Adipose tissue (tissue), 3 donors: ENCODE results near the gene KRT39. TPM values are rescaled to one million over a fixed set of nuclear protein-coding genes. Genes with fewer than 3 reads are reported as not detected.

Source experiments
- H3K27ac ChIP-seq: one replicate; pipeline ENCODE4 v1.5.1; 2013; ENCODE audit warnings: low read depth, low read length
- WGBS, 3 donors: extraction: QIAGEN DNeasy Blood & Tissue Kit; methylation state at CpG; one replicate each; pipeline ENCODE4 v1.1.7; 2013; 5-methylcytosine and 5-hydroxymethylcytosine counted together
- polyA plus RNA-seq, 3 donors: library from polyadenylated mRNA; stranded (reverse); fragments of 200-250 nt; gene quantifications; one replicate each; pipeline ENCODE4 v1.2.3, GENCODE V29; 2013
- donor health status: healthy with polysubstance abuse.
- donor health status: Bipolar disorder and iron deficiency.
- donor health status: healthy.

Gene KRT39
- polyA plus RNA-seq, 3 donors: 0.06 TPM; not detected in 2

GRCh38 chr17:40986920-40987319 is 20.2 kb upstream of the KRT39 start:
- H3K27ac ChIP-seq: no peak overlapping the region
- WGBS, 3 donors: 45 to 62% (median 62%) methylated on average over 8 of the region's 8 CpGs

GRCh38 chr17:40984226-40984625 is 17.5 kb upstream of the KRT39 start, which contains the start of gene KRT40:
KRT40 (minus strand) TSS chr17:40984326; CDS start chr17:40984273, 53 bp downstream.
- H3K27ac ChIP-seq: no peak within 1 kb of the TSS
- 35 to 67% (median 45%) methylated on average over 3 of the region's 3 CpGs for WGBS, 3 donors

GRCh38 chr17:40981115-40981514 is 14.4 kb upstream of the KRT39 start:
- H3K27ac ChIP-seq: no peak overlapping the region
- WGBS, 3 donors: 39 to 63% (median 61%) methylated on average over 5 of the region's 5 CpGs

DNA sequence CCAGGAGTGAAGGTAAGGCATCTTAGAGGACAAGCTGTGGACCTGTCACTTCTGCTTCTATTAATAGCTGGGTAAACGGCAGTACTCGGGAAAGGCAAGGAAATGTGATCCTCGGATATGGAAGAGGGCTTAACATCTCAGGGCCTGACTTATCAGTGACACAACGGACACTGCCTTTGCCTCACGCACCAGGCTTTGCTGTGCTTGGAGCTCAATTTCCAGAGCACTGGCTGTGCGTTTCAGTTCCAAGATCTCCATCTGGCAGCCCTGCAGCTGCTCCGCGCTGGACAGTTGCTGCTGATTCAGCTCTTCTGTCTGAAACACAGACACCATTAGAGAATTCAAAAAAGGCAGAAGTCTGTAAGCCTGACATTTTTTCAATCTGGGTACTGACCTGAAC is 13.8 kb upstream of the KRT39 start:
- WGBS, 3 donors: 22 to 49% (median 40%) methylated on average over 8 of the region's 8 CpGs

GRCh38 chr17:40980117-40980516 is 13.4 kb upstream of the KRT39 start:
- 87 to 91% (median 91%) methylated on average over 3 of the region's 3 CpGs for WGBS, 3 donors

More for the DNA sequence above, 13.8 kb upstream of the KRT39 start:
- H3K27ac ChIP-seq: no peak overlapping the region

DNA sequence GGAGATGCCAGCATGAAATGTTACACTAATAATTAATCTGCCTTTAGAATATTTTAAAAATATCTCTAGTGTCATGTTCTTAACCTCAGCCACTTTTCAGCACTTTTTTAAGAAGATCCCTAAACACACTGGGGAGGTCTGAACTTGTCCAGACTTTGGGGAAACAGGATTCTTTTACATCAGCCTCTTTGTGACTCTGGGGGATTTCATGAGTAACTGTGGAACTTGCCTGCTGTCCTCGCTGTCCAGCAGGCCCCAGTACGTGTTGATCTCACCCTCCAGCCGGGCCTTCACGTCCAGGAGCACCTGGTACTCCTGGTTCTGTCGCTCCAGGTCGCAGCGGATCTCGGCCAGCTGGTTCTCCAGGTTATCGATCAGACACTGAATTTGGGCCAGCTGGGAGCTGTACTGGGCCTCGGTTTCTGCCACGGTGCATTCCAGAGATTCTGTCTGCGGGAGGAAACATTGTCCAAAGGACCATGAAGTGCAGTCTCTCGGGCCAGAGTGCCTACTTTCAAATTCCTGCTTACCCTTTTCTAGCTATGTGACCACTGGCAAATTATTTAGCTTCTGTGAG is 11.9 kb upstream of the KRT39 start:
- H3K27ac ChIP-seq: no peak overlapping the region
- WGBS, 3 donors: 61 to 80% (median 72%) methylated on average over 13 of the region's 13 CpGs

More at GRCh38 chr17:40980117-40980516, 13.4 kb upstream of the KRT39 start:
- no peak overlapping the region for H3K27ac ChIP-seq

DNA sequence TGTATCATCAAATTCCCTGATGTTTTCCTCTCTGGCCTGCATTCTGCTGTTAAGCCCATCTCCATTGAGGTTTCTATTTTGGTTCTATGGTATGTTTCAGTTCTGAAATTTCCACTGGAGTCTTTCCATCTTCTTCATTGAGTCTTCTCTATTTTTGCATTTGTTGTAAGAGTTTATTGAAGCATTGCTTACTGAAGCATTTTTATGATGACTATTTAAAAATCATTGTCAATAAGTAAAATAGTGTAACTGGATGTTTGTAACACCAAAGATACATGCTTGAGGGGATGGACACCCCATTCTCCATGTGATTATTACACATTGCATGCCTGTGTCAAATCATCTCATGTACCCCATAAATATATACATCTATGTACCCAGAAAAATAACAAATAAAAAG is 8.8 kb upstream of the KRT39 start:
- no peak overlapping the region for H3K27ac ChIP-seq

DNA sequence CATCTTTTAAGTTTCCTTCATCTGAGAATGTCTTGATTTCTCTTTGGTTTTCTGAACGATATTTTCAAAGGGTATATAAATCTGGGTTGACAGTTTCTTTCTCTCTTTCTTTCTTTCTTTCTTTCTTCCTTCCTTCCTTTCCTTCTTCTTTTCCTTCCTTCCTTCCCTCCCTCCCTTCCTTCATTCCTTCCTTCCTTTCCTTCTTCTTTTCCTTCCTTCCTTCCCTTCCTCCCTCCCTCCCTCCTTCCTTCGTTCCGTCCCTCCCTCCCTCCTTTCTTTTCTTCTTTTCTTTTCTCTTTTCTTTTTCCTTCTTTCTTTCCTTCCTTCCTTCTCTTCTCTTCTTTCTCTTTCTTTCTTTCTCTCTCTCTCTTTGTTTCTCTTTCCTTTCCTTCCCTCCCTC is 7.6 kb upstream of the KRT39 start:
- WGBS, 3 donors: 68 to 92% (median 91%) methylated on average over 3 of the region's 3 CpGs
- no peak overlapping the region for H3K27ac ChIP-seq

- H3K27ac ChIP-seq: no peak overlapping the region
- WGBS, 3 donors: 77 to 92% (median 84%) methylated on average over 1 of the region's 1 CpG
These were observed 834 bp upstream of the KRT39 start for GRCh38 chr17:40967582-40967981.

DNA sequence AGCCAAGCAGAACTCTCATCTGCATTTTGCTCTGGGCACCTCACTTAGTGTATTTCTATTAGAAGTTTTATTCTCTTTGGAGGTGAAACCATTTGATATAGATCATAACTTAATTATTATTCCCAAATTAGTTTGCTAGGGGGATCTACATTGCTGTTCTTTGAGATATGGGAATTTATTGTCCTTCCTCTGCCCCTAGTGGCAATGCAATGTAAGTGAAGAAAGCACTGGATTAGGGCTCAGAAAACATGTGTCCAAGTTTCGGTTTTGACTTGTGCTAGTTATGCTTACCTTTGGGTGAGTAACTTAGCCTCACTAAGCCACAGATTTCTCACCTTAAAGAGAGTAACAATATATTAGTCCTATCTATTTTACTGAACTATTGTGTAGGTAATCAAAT is 2.9 kb downstream of the KRT39 start:
- no peak overlapping the region for H3K27ac ChIP-seq
- 48 to 54% (median 53%) methylated on average over 1 of the region's 1 CpG for WGBS, 3 donors

DNA sequence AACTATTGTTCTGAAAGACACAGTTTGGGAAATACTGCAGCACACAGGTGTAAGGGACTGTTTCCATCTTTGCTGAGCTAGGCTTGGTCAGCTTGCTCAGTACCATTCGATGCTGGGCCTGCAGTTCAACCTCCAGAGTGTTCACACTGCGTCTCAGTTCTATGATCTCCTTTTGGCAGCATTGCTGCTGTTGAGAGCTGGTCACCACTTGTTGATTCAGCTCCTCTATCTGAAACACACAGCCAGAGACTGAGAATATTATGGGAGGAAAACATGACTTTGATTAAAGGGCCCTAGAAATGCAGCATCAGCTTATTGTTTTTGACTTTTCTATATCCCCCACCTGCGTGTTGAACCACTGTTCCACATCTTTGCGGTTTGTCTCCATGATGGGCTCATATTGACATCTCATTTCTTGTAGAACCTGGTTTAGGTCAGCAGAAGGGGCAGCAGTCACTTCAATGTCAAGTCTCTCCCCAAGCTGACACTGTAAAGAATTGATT is 4.6 kb downstream of the KRT39 start:
- WGBS, 3 donors: 82 to 96% (median 84%) methylated on average over 4 of the region's 4 CpGs
- no peak overlapping the region for H3K27ac ChIP-seq

GRCh38 chr17:40961591-40961990 is 5.2 kb downstream of the KRT39 start:
- 56 to 92% (median 81%) methylated on average over 1 of the region's 1 CpG for WGBS, 3 donors
- no peak overlapping the region for H3K27ac ChIP-seq

DNA sequence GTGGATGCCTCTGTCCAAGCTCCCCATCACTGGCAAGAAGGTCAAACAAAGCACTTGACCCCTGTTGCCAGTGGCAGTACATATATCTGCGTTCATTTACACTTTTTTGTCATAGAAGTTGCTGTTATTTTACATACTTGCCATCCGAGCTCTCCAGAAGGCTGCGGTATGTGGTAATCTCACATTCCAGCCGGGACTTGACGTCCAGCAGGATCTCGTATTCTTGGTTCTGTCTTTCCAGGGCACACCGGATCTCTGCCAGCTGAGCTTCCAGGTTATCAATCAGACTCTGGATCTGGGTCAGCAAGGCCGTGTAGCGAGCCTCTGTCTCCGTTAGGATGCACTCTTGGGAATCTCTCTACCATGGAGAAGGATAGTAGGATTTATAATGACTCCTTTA is 6.6 kb downstream of the KRT39 start:
- H3K27ac ChIP-seq: no peak overlapping the region
- 50 to 64% (median 58%) methylated on average over 10 of the region's 10 CpGs for WGBS, 3 donors

DNA sequence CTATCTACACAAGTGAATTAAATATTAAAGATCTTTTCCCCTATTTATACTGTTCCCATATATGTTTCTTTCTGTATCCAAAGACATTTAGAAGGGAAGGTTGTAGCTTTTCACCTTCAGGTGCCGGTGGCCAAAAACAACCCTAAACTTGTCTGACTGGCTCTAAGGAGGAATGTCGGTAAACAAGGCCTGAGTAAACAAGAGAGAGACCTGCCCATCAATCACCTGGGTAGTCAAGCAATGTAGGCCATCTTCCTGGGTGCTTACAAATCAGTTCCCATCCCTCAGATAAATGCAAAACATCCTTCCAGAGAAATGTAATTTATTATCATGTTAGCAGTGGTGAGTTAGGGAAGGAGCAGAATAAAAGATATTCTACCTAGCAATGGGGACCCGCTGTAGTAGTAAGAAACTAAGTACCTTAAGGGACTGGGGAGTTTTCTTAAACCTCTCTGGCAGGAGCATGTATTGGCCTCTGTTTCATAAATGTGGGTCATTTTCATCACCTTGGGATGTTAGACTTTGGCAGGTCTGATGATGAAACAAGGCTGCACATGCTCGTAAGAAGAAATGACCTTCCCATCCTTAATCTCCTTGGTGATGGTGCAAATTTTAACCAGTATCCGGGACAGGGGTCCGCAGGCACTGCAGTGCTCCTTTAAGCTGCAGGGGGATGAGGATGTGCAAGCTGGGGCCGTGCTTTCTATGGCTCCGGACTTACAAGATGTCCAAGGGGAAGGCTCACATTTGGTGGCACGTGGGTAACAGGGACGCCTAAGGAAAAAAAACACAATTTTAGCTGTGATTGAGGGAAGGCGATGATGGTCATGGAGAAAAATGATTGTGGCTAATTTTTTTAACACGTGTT is 8.4 kb downstream of the KRT39 start:
- H3K27ac ChIP-seq: no peak overlapping the region
- 63 to 89% (median 88%) methylated on average over 12 of the region's 12 CpGs for WGBS, 3 donors

GRCh38 chr17:40956401-40957254 is 10.1 kb downstream of the KRT39 start:
- no peak overlapping the region for H3K27ac ChIP-seq
- 57 to 79% (median 70%) methylated on average over 8 of the region's 8 CpGs for WGBS, 3 donors

DNA sequence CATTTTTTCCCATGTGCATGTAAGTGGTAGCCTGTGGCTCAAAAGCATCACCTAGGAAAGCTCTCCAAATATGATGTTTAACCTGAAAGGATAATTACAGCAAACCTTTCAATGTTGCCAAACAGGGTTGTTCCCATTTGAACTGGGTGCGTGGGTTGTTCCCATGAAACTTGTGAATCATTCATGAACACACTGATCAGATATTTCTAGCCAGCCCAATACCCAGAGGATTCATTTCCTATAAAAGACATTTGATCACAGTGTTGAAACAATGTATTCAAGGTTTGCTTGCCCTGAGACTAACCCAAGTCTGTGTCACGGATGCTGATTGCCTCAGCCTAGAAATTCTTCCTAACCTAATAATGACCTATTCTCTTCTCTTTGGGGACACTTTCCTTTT is 12.9 kb downstream of the KRT39 start:
- no peak overlapping the region for H3K27ac ChIP-seq
- 65 to 87% (median 83%) methylated on average over 2 of the region's 2 CpGs for WGBS, 3 donors

DNA sequence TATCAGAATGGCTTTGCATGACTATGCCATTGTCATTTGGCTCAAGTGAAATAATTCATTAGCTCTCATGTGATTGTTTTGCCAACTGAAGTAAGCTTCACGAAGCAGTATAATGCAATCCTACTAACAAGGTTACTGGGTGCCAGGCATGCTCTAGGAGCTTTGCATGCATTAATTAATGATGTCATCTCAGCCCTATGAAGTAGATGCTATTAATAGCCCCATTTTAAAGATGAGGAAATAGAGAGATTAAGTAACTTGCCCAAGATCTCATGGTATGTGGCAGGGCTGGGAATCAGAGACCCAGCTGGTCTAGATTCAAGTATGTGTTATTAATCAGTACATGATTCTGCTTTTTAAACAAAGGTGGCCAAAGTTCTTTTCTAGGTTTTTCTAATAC is 14.1 kb downstream of the KRT39 start:
- WGBS, 3 donors: 48 to 71% (median 68%) methylated on average over 1 of the region's 1 CpG
- no peak overlapping the region for H3K27ac ChIP-seq

GRCh38 chr17:40952154-40952553 is 14.6 kb downstream of the KRT39 start:
- H3K27ac ChIP-seq: no peak overlapping the region
- 81 to 90% (median 86%) methylated on average over 2 of the region's 2 CpGs for WGBS, 3 donors
